Measurements from ENCODE around the gene MRGPRD.

DNA sequence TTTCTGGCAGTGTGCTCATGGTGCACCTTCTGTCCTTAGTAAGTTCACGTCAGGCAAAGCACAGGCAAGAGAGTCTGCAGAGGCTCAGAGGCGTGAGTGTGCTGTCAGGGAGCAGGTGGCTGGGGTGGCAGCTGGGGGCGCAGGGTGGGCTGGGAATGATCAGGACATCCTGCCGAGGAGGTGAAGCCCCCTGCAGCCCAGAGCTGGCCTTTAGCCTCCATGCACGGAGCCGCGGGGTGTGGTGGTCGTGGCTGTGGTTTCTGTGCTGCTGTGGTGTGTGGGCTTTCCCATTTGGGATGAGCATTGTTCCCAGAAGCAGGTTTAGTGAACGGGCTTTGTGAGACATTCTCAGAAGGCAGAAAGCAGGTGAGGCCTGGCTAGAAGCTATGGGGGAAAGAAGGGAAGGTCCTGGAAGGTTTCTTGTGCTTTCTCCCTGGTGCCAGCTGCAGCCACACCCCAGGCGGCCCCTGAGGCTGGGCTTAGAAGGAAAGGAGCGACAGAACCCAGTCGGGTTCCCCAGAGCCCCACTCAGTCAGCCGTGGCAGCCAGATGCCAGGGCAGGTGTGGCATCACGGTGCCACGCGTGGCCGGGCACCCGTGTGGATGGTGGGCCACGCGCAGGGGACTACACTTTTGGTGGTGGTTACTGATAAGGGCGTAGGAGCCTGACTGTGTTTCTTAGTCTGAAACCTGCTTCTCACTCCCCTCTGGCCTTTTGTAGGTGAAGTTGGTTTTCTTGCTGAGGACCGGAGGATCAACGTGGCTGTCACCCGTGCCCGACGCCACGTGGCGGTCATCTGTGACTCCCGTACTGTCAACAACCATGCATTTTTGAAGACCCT is 45.0 kb downstream of the MRGPRD start:
- TF ChIP-seq FOXK2 (IDR thresholded peaks at IDR 0.05) (no peak), BHLHE40 (IDR thresholded peaks at IDR 0.05; ENCODE audit: borderline replicate concordance) (no peak), L3MBTL2 (conservative IDR thresholded peaks at IDR 0.05) (no peak)

Measured in HEK293T (cell line).